HG02610 (cell line): Measurements from ENCODE around the gene PNPLA1.

Experiments
- ATAC-seq: cut with Tn5 transposase; IDR thresholded peaks from one replicate; pipeline ENCODE4 v1.9.1; 2021; ENCODE audit warnings: mild to moderate bottlenecking, moderate library complexity; ENCODE audit not compliant: unreplicated experiment

The PNPLA1 gene

DNA sequence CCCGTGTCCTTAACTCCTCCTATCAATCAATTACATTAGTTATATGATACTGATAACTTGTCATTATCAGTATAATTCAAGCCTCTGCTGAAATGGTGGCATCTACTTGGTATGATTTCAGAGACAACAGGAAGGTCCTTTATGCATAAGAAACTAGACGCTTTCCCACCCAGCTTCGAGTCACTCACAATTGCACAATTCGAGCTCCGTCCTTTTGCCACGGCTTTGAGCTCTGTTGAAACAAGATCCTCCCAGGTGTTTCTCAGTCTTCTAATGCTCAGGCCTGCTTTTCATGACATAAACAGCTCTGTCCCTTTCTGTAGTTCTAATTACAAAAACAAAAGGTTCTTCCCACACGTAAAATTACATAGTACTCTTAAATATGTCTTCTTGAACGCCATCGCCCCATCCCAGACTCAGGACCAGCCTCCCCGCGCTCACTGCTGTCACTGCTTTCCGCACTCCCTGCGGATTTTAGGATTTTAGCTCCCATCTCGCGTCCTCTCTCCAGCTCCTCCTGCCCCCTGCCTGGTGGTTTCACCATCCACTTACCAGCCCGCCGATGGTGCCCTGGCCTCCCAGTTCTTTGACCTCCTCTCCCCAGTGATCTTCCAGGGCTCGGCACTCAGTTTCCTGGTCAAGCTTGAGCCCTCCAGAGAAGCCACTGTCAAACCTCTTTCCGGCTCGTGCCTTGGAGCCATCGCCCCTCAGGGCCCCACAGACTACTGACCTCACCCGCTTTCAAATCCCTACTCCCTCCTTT lies 23.2 kb upstream of the PNPLA1 start:
- ATAC-seq: no peak

- no peak for ATAC-seq
These were observed 22.2 kb upstream of the PNPLA1 start for GRCh38 chr6:36247693-36248092.

DNA sequence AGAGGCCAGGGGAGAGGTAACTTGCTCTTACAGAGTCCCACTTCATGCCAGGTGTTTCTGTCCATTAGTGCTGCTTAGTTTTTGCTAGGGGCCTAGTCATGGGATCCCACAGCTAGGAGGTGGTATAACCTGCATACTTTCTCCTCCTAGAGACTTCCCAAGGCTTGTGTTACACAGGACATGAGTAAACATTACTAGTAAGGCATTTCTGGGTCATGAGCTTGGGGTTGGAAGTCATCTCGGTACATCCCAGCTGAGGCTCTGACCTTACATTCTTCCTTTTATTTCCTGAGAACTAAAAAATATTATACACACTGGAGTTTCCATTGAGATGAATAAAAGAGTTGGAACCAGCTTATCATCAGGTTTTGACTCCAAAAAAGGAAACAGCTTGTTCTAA lies 20.9 kb upstream of the PNPLA1 start:
- ATAC-seq: no peak

- no peak for ATAC-seq
These were observed 20.3 kb upstream of the PNPLA1 start for GRCh38 chr6:36249536-36249935.

DNA sequence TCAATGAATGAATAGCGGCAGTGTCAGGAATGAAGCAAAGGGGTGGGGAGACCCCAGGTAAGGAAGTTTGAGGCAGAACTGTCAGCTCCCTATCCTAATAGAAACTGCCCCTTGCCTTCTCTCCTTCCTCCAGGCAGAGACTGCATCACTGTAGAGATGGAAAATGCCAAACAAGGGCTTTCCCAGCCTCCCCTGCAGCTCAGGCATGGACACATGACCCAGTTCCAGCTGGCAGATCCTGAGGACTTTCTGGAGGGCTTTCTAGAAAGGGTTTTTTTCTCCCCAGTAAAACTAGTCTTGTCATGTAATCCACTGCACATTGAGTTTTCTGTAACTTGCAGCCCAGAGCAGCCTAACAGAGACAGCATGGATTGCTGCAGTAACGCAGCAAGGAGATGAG lies 17.9 kb upstream of the PNPLA1 start:
- ATAC-seq: no peak

GRCh38 chr6:36263390-36264000 lies 6.4 kb upstream of the PNPLA1 start:
- no peak for ATAC-seq

DNA sequence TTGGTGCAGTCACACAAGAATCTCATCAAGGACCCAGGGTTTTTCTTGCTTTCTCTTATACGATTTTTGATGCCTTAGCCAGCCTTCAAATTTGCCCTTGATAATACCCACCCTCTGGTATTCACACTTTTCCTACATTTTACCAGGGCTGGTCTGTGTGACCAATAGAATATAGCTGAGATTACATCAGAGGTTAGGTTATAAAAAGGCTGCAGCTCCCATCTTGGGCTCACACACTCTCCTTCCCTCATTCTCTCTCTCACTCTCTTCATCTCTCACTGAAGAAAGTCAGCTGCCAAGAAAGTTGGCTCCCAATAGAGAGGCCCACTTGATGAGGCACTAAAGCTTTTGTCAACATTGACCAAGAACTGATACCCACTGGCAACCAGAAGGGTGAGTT lies 4.1 kb upstream of the PNPLA1 start:
- ATAC-seq: no peak

DNA sequence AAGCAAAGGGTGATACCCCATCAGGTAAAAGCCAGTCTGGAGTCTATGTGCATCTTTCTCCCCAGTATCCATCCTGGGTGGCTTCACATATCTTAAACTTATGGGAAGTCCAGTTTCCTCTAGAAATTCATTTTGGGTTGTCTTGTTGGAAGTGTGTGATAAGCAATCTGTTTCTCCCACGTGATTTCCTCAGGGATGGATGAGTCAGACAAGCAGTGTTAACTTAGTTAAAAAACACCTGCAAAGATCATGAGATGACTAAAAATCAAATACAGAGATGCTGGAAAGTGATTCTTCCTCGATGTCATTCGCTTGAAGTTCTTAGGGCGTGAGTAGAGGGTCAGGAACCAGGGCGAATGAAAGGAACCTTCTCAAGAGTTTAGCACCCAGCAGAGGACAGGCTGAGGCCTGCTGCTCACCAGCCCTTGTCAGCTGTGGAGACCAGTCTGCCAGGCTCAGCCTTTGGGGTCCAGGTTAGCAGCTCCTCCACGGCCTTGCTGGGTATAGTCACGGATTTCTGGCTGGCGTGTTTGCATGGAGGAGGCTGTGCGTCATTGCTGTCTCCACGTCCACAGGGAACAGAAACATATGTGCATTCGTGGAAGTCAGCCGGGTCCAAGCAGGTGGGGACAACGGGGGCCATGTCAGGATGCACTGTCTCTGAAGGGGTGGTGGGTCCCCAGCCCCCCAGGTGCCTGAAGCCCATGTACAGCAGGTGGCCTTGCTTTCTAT lies 2.8 kb upstream of the PNPLA1 start:
- no peak for ATAC-seq

DNA sequence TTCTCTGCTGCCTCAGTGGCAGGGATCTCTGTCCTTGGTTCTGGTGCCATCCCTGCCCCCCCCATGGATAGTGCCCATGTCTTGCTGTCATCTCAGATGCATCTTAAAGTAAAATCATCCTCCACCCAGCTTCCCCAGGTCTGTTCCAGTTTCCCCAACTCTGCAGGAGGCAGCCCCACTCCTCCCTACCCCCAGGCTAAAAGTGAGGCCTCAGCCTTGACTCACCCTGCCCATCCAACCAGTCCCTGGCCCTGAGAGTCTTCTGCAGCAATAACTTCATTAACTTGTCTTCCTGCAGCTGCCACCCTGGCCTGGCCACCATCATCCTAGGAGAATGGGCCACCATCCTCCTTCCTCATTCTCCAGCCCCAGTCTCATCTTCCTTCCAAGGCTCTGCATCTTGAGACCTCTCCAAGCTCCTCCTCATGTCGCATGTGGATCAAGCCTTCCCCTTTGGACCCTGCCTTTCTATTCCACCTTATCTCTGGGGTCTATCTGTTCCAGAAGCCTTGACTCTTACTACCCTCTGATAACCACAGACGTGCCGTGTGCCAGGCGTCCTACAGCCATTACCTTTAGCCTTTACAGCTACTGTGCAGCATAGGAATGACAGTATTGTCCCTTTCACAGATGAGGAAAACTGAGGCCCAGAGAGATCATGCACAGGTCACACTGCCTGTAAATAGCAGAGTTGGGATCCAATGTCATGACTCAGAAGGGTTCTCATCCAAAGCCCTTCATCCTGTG lies 2.0 kb upstream of the PNPLA1 start:
- no peak for ATAC-seq

DNA sequence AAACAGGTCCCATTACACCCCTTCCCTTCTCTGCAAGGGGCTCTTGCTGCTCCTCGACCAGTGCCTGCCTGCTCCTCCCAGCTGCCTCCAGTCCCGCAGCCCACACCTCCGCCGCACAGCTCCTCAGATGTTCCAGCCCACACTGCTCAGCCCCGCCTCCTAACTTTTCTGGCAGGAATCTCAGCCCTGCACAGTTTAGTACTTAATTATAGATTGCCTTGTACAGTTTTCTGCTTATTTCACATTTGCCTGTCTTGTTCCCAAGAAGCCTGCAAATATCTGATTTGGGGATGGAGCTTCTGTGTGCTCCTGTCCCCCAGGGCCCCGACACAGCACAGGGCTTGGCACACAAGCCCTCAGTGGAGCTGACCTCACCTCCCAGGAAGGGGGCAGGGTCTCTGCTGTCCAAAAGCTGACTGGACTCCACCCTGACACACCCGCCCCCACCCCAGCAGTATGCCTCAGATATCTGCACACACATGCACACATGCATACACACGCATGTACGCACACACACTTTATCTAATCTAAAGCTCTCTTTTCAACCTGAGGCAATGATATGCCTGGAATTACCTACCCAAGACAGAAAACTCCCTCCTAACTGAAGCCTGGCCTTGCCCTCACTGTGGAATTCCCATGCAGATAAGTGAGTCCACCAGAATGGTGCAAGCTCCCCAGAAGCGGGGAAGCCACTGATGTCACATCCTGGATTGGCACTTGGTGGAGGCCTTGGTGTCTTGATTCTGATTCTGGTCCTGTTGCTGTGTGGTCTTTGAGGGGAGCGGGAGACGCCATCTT lies 1.2 kb upstream of the PNPLA1 start:
- no peak for ATAC-seq

DNA sequence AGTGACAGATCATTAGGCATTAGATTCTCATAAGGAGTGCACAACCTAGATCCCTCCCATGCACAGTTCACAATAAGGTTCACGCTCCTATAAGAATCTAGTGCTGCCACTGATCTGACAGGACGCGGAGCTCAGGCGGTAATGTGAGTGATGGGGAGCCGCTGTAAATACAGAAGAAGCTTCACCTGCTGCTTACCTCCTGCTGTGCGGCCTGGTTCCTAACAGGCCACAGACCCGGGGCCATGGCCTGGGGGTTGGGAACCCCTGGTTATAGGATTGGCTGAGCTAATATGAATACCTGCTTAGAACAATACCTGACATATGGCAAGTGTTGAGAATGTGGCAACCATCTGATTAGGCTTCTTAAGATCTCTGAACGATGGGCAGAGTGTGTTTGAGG lies 2.4 kb downstream of the PNPLA1 start:
- no peak for ATAC-seq

DNA sequence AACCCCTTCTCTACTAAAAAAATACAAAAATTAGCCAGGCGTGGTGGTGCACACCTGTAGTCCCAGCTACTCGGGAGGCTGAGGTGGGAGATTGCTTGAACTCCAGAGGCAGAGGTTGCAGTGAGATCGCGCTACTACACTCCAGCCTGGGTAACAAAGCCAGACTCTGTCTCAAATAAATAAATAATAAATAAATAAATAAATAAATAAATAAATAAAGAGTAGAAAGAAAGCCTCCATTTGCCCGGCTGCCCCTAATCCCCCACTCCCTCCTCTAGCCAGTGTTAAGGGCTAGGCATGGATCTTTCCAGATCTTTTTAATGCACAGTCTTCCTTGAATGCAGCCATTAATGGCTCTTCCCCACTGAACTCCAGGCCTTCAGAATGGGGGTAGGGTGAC lies 3.2 kb downstream of the PNPLA1 start:
- ATAC-seq: no peak

DNA sequence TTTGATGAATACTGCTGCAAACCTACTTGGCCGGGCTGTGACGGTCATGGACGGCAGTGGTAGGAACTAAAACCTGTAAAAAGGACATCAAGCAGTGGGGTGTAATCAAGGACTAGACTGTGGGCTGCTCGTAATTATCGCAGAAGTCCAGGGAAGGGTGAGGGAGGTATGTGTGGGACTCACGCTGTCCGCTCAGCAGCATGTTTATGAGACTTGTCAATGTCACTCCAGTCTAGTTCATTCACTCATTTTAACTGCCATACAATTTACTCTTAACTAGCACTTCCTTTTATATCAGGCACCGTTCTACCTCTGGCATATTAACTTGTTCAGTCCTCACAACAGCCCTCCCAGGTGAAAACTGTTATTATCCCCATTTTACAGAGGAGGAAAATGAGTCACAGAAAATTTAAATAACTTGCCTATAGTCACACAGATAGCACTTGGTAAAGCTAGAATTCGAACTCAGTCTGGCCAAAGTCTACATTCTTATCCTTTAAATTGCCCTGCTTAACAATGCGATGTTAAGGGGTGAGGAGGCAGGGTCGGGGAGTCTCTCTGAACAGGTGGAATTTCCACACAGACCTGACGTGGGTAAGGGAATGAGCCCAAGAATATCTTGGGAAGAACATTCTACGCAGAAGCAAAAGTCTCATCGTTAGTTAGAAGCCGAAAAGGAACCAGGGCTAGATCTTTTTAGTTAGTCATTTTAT lies 4.1 kb downstream of the PNPLA1 start:
- ATAC-seq: no peak

- no peak for ATAC-seq
These were observed 7.0 kb downstream of the PNPLA1 start for GRCh38 chr6:36276581-36277536.

GRCh38 chr6:36277946-36278470 lies 8.1 kb downstream of the PNPLA1 start:
- ATAC-seq: no peak

- no peak for ATAC-seq
These were observed 10.6 kb downstream of the PNPLA1 start for GRCh38 chr6:36280467-36280866.

DNA sequence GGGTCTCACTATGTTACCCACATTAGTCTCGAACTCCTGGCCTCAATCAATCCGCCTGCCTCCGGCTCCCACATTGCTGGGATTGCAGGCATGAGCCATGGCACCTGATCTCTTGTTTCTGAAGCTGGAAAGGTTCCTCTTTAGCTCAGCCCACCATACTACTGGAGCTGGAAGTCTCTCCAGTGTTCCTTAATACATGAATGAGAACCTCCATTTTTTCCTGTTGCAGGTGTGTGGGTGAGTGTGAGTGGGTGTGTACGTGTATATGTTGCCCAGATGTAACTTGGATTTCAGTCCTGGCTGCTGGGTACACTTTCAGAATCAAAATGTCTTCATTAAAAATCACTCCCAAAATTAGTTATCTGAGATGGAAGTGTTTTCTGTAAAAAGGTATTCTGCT lies 11.1 kb downstream of the PNPLA1 start:
- no peak for ATAC-seq

DNA sequence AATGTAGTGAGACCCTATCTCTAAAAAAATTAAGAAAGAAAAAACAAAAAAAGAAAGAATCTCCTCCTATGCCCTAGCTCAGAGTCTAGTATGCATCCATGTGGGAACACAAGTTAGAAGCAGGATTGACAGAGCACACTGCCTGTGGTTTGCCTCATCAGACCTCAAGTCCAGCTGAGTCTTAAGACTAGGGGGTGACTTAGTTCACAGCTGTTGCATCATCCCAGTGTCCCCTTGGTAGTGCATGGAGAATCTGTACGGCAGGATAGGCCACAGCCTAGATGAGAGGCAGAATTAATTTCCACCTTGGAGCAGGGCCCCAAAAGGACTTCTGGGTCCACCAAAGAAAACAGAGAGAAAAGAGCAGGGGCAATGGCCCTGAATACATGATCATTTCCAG lies 13.7 kb downstream of the PNPLA1 start:
- ATAC-seq: no peak

- no peak for ATAC-seq
These were observed 14.5 kb downstream of the PNPLA1 start for GRCh38 chr6:36284359-36284758.
